Psoas muscle (tissue), 8 donors: ENCODE measurements around the gene HRH3. TPM values are rescaled to one million over a fixed set of nuclear protein-coding genes. Genes with fewer than 3 reads are reported as not detected.

Experiments used
- ATAC-seq, 4 donors: fragments of 200-7000 bp; cut with Tn5 transposase; one replicate each; pipeline ENCODE4 v1.9.1; 2020; ENCODE audit warnings: moderate library complexity in 3 of 4, mild to moderate bottlenecking in 2 of 4
- DNase-seq, 2 donors: peaks; one replicate each; pipeline ENCODE4 v3.0.0-alpha.2; 2020
- H3K27ac ChIP-seq: fragments of 200-600 bp; one replicate; pipeline ENCODE4 v1.8.0; 2022
- H3K27me3 ChIP-seq, 3 donors: fragments of 200-600 bp in 1 of 3; one replicate each; pipeline versions ENCODE4 v1.6.1 to v1.8.0; 2013 to 2022; ENCODE audit warnings: low read length in 2 of 3, mild to moderate bottlenecking in 2 of 3, moderate library complexity in 1 of 3; ENCODE audit not compliant: insufficient read depth in 3 of 3
- H3K36me3 ChIP-seq, 2 donors: fragments of 200-600 bp in 1 of 2; one replicate each; pipeline versions ENCODE4 v1.6.1 to v1.8.0; 2013 to 2022; ENCODE audit warnings: low read depth in 1 of 2, mild to moderate bottlenecking in 1 of 2, moderate library complexity in 1 of 2; ENCODE audit not compliant: insufficient read depth in 1 of 2
- H3K4me1 ChIP-seq: fragments of 200-600 bp; one replicate; pipeline ENCODE4 v1.8.0; 2022
- H3K4me3 ChIP-seq: fragments of 200-600 bp; one replicate; pipeline ENCODE4 v1.8.0; 2022; ENCODE audit warnings: mild to moderate bottlenecking
- H3K9me3 ChIP-seq: fragments of 200-600 bp; one replicate; pipeline ENCODE4 v1.8.0; 2022
- CTCF ChIP-seq: fragments of 200-600 bp; IDR thresholded peaks from one replicate; pipeline ENCODE4 v1.8.0; 2022; ENCODE audit warnings: antibody characterized with exemption
- WGBS, 3 donors: extraction: QIAGEN DNeasy Blood & Tissue Kit; methylation state at CpG; one replicate each; pipeline versions ENCODE4 v1.1.6 to v1.1.7; 2013; 5-methylcytosine and 5-hydroxymethylcytosine counted together
- intact Hi-C, 2 donors: fragments of 100-400 bp; cut with DNase I; formaldehyde crosslinking; loops; one replicate each; pipeline versions ENCODE4 v1.11.0 to v1.14.2; 2022
- polyA plus RNA-seq, 3 donors: library from polyadenylated mRNA; stranded (reverse); fragments of 200-250 nt; gene quantifications; one replicate each; pipeline ENCODE4 v1.2.3, GENCODE V29; 2013
- total RNA-seq, 4 donors: library from RNA; stranded (reverse); fragmentation: NEBNext Ultra II Directional in 2 of 4; extraction: Animal tissue kit (Norgen Biotek cat#: 25700) in 2 of 4; gene quantifications; one replicate each; pipeline versions ENCODE4 v1.2.1 to v1.2.4, GENCODE V29; 2021 to 2023
- donor health status: healthy with polysubstance abuse.
- donor health status: DM: no; HTN: no; CAD: no; lungs with moderate emphysema.
- donor health status: Bipolar disorder and iron deficiency.
- donor health status: healthy.
- donor health status: DM: yes; HTN: yes; CAD: no.
- donor health status: DM: no; HTN: no; CAD: no.
- donor health status: DM: no; HTN: no; CAD: no.
- donor health status: DM: yes; HTN: yes; CAD: no.

The HRH3 gene
- total and polyA plus RNA-seq, 7 donors, result 0.03 TPM; not detected in 6

- WGBS, 3 donors, result 79 to 86% (median 83%) methylated on average over 18 to 21 of the region's 21 CpGs
- H3K27me3 ChIP-seq, result no peaks in the 10 kb centered on the region
- peaks cover 0 to 22% of the 10 kb centered on the region in 2 donors for H3K36me3 ChIP-seq
- peak in 1 of 4 donors; percentile 7 for ATAC-seq
- no peak for TF ChIP-seq CTCF
- peak overlapping the region; percentile 89 for H3K27ac ChIP-seq
- no peak overlapping the region for H3K4me3 ChIP-seq
- no peaks in the 10 kb centered on the region for H3K9me3 ChIP-seq
- H3K4me1 ChIP-seq, result peaks cover 80% of the 10 kb centered on the region
- DNase-seq, result no peak
- intact Hi-C loops, result no loop called here
Observed at GRCh38 chr20:62243906-62244515, 23.9 kb upstream of the HRH3 start.

GRCh38 chr20:62243106-62243505 lies 23.0 kb upstream of the HRH3 start:
- peak overlapping the region; percentile 89 for H3K27ac ChIP-seq
- WGBS, 3 donors, result 84 to 86% (median 84%) methylated on average over 20 to 22 of the region's 22 CpGs
- TF ChIP-seq CTCF, result no peak
- peaks cover 0 to 22% of the 10 kb centered on the region in 2 donors for H3K36me3 ChIP-seq
- DNase-seq (no peak), ATAC-seq (no peak)
- no peaks in the 10 kb centered on the region for H3K27me3 ChIP-seq
- no peak overlapping the region for H3K4me3 ChIP-seq
- peaks cover 77% of the 10 kb centered on the region for H3K4me1 ChIP-seq
- H3K9me3 ChIP-seq, result no peaks in the 10 kb centered on the region
- intact Hi-C loops, result no loop called here

GRCh38 chr20:62242176-62242575 lies 22.1 kb upstream of the HRH3 start:
- DNase-seq (no peak), ATAC-seq (no peak)
- no peaks in the 10 kb centered on the region for H3K27me3 ChIP-seq
- no peak overlapping the region for H3K4me3 ChIP-seq
- no peak for TF ChIP-seq CTCF
- H3K4me1 ChIP-seq, result peaks cover 72% of the 10 kb centered on the region
- peaks cover 0 to 22% of the 10 kb centered on the region in 2 donors for H3K36me3 ChIP-seq
- WGBS, 3 donors, result 59 to 70% (median 61%) methylated on average over 6 of the region's 6 CpGs
- peak overlapping the region; percentile 89 for H3K27ac ChIP-seq
- H3K9me3 ChIP-seq, result no peaks in the 10 kb centered on the region
- intact Hi-C loops, result no loop called here

GRCh38 chr20:62241506-62241905 lies 21.4 kb upstream of the HRH3 start:
- intact Hi-C loops, result no loop called here
- no peak overlapping the region for H3K4me3 ChIP-seq
- H3K27ac ChIP-seq, result peak overlapping the region; percentile 53
- no peak for TF ChIP-seq CTCF
- peaks cover 0 to 22% of the 10 kb centered on the region in 2 donors for H3K36me3 ChIP-seq
- DNase-seq (no peak), ATAC-seq (no peak)
- H3K4me1 ChIP-seq, result peaks cover 66% of the 10 kb centered on the region
- 64 to 75% (median 68%) methylated on average over 10 of the region's 10 CpGs for WGBS, 3 donors
- no peaks in the 10 kb centered on the region for H3K27me3 ChIP-seq
- H3K9me3 ChIP-seq, result no peaks in the 10 kb centered on the region
